Measurements from ENCODE around the gene SLC28A1.

SLC28A1 gene

GRCh38 chr15:84988909-84989644, 104.6 kb downstream of the SLC28A1 start:
- TF ChIP-seq CTCF (IDR thresholded peaks at IDR 0.05; ENCODE audit: low read length, missing control alignments) = no peak
- no peak for DNase-seq (ENCODE audit: low read depth)
- no peak overlapping the region for H3K4me3 ChIP-seq (replicated peaks; ENCODE audit: low read depth, low read length)

- no peak for TF ChIP-seq CTCF (IDR thresholded peaks at IDR 0.05; ENCODE audit: low read length, missing control alignments)
- H3K4me3 ChIP-seq (replicated peaks; ENCODE audit: low read depth, low read length) = no peak overlapping the region
- DNase-seq (ENCODE audit: low read depth) = no peak
These were observed 106.0 kb downstream of the SLC28A1 start for GRCh38 chr15:84990507-84990906.

GRCh38 chr15:84991014-84991712, 106.7 kb downstream of the SLC28A1 start:
- no peak for DNase-seq (ENCODE audit: low read depth)
- no peak overlapping the region for H3K4me3 ChIP-seq (replicated peaks; ENCODE audit: low read depth, low read length)
- TF ChIP-seq CTCF (IDR thresholded peaks at IDR 0.05; ENCODE audit: low read length, missing control alignments) = no peak

GRCh38 chr15:84992157-84992944, 107.9 kb downstream of the SLC28A1 start:
- no peak overlapping the region for H3K4me3 ChIP-seq (replicated peaks; ENCODE audit: low read depth, low read length)

More at GRCh38 chr15:84992157-84992944, 107.9 kb downstream of the SLC28A1 start:
- peak; percentile 71 for DNase-seq (ENCODE audit: low read depth)
- no peak for TF ChIP-seq CTCF (IDR thresholded peaks at IDR 0.05; ENCODE audit: low read length, missing control alignments)

All from fibroblast of pulmonary artery (primary cell).